Measurements from ENCODE around the gene TMEM39A. TPM values are rescaled to one million over a fixed set of nuclear protein-coding genes. Genes with fewer than 3 reads are reported as not detected.

TMEM39A gene
- total RNA-seq, 1 experiment from 2014 or later, result 46.8 TPM

- no peak overlapping the region for H3K27ac ChIP-seq
- ChIA-PET POLR2A (ENCODE audit: unreplicated experiment) (no interaction called here), CTCF (no interaction called here)
- H3K4me1 ChIP-seq (replicated peaks; ENCODE audit: insufficient read depth), result no peaks in the 10 kb centered on the region
- no peak overlapping the region for H2AFZ ChIP-seq
- no TSS peak for BruUV-seq (replicated peaks)
- H3K79me2 ChIP-seq (ENCODE audit: low read depth), result no peaks in the 10 kb centered on the region
- H3K27me3 ChIP-seq (ENCODE audit: insufficient read depth, low read depth), result no peaks in the 10 kb centered on the region
- H3K4me2 ChIP-seq, result no peak overlapping the region
- DNase-seq, result no peak
- intact Hi-C loops (cut with micrococcal nuclease; ENCODE audit: unreplicated experiment), result loop anchor here (2.0 to 10.0 kb wide), 3 partner anchors 136 to 508 kb away; partner anchors contain the start of genes B4GALT4 and TEX55
- H3K36me3 ChIP-seq (ENCODE audit: low read depth), result no peaks in the 10 kb centered on the region
- H3K4me3 ChIP-seq, result no peak overlapping the region
- no peaks in the 10 kb centered on the region for H3K9me2 ChIP-seq (ENCODE audit: insufficient read depth)
- H3K9me3 ChIP-seq (ENCODE audit: insufficient read depth, low read depth), result no peaks in the 10 kb centered on the region
- H4K20me1 ChIP-seq (ENCODE audit: insufficient read depth), result no peaks in the 10 kb centered on the region
- no peaks in the 10 kb centered on the region for H3F3A ChIP-seq (ENCODE audit: insufficient read depth, low read depth)
- TF ChIP-seq, protein P1, sequence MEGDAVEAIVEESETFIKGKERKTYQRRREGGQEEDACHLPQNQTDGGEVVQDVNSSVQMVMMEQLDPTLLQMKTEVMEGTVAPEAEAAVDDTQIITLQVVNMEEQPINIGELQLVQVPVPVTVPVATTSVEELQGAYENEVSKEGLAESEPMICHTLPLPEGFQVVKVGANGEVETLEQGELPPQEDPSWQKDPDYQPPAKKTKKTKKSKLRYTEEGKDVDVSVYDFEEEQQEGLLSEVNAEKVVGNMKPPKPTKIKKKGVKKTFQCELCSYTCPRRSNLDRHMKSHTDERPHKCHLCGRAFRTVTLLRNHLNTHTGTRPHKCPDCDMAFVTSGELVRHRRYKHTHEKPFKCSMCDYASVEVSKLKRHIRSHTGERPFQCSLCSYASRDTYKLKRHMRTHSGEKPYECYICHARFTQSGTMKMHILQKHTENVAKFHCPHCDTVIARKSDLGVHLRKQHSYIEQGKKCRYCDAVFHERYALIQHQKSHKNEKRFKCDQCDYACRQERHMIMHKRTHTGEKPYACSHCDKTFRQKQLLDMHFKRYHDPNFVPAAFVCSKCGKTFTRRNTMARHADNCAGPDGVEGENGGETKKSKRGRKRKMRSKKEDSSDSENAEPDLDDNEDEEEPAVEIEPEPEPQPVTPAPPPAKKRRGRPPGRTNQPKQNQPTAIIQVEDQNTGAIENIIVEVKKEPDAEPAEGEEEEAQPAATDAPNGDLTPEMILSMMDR (conservative IDR thresholded peaks at IDR 0.05), result no peak
- no peak for TF ChIP-seq EZH2 (IDR thresholded peaks at IDR 0.05; ENCODE audit: low read depth)
Observed at GRCh38 chr3:119380697-119381096, 82.7 kb downstream of the TMEM39A start.

Other genes with a start within 250 kb of the TMEM39A start
- 21.8 and 32.9 TPM in 2 replicates for gene B4GALT4, start 222.7 kb downstream of the TMEM39A start, total RNA-seq (2021)
- 0.48 and 0.58 TPM in 2 replicates for gene ARHGAP31, start 169.2 kb downstream of the TMEM39A start, total RNA-seq (2021)
- gene POGLUT1, start 5.3 kb upstream of the TMEM39A start, total RNA-seq (2021), result 8.8 and 11.9 TPM in 2 replicates
- 145 and 203 TPM in 2 replicates for gene TIMMDC1, start 34.9 kb upstream of the TMEM39A start, total RNA-seq (2021)
- not detected in 2 replicates for gene CD80, start 96.0 kb upstream of the TMEM39A start, total RNA-seq (2021)
- 1.4 and 1.6 TPM in 2 replicates for gene ADPRH, start 115.9 kb upstream of the TMEM39A start, total RNA-seq (2021)
- gene PLA1A, start 134.3 kb upstream of the TMEM39A start, total RNA-seq (2021), result not detected in 2 replicates
- 3.0 and 3.5 TPM in 2 replicates for gene POPDC2, start 197.0 kb upstream of the TMEM39A start, total RNA-seq (2021)
- gene COX17, start 213.8 kb upstream of the TMEM39A start, total RNA-seq (2021), result 57.6 and 61.4 TPM in 2 replicates
- gene CFAP91, start 239.4 kb upstream of the TMEM39A start, total RNA-seq (2021), result 0.48 and 1.2 TPM in 2 replicates

Measured in PC-9 (cell line).